Effector memory CD4-positive, alpha-beta T cell (primary cell): ENCODE measurements around the gene HSPB6.
"Not testable (repeated sequence)": the region's sequence is repeated elsewhere in the genome, so short reads cannot be mapped to it uniquely, and the experiment has no call there.

ENCODE experiments used
- DNase-seq, 3 donors: peaks; one replicate each; pipeline ENCODE4 v3.0.0-alpha.2; 2020
- H3K27ac ChIP-seq: 2 replicates; pipeline ENCODE4 v1.7.0; 2013; ENCODE audit warnings: mild to moderate bottlenecking, low read length, moderate library complexity; ENCODE audit not compliant: insufficient read depth, poor library complexity, severe bottlenecking
- H3K27me3 ChIP-seq: replicated peaks from 2 replicates; pipeline ENCODE4 v1.7.0; 2013; ENCODE audit warnings: mild to moderate bottlenecking, low read length; ENCODE audit not compliant: insufficient read depth, control insufficient read depth, poor library complexity, severe bottlenecking
- H3K36me3 ChIP-seq: 2 replicates; pipeline ENCODE4 v1.7.0; 2013; ENCODE audit warnings: mild to moderate bottlenecking, low read length, moderate library complexity; ENCODE audit not compliant: control insufficient read depth, insufficient read depth
- H3K4me1 ChIP-seq: 2 replicates; pipeline ENCODE4 v1.7.0; 2013; ENCODE audit warnings: low read length, mild to moderate bottlenecking; ENCODE audit not compliant: control insufficient read depth, insufficient read depth, poor library complexity, severe bottlenecking
- H3K4me3 ChIP-seq: 2 replicates; pipeline ENCODE4 v1.7.0; 2013; ENCODE audit warnings: low read length, low read depth, mild to moderate bottlenecking; ENCODE audit not compliant: insufficient read depth, poor library complexity, severe bottlenecking
- H3K9me3 ChIP-seq: 2 replicates; pipeline ENCODE4 v1.7.0; 2013; ENCODE audit warnings: mild to moderate bottlenecking, low read length, moderate library complexity; ENCODE audit not compliant: control insufficient read depth
- total RNA-seq, 3 donors: gene quantifications; one replicate each; lab custom pipeline; 2026; lab: John Stamatoyannopoulos, UW

HSPB6 gene
- 0 to 0.09 (median 0) reads per million in 3 donors for total RNA-seq

GRCh38 chr19:35756377-35757230 lies at the start of gene HSPB6:
TSS of gene HSPB6 (minus strand) at chr19:35757029. CDS start at chr19:35757008, 21 bp downstream.
- DNase-seq: no peak
- H3K9me3 ChIP-seq: no peaks in the 10 kb centered on the region
- H3K27me3 ChIP-seq: no peaks in the 10 kb centered on the region
- peaks cover 28% of the 10 kb centered on the region for H3K4me1 ChIP-seq
- peak within 1 kb of the TSS; percentile 37 for H3K4me3 ChIP-seq
- peaks cover 22% of the 10 kb centered on the region for H3K36me3 ChIP-seq
- H3K27ac ChIP-seq: no peak within 1 kb of the TSS

GRCh38 chr19:35806597-35806996 lies 49.8 kb upstream of the HSPB6 start:
- Histone ChIP-seq H3K4me1 (no peaks in the 10 kb centered on the region), H3K27me3 (no peaks in the 10 kb centered on the region), H3K9me3 (no peaks in the 10 kb centered on the region), H3K4me3 (no peak overlapping the region), H3K36me3 (no peaks in the 10 kb centered on the region), H3K27ac (no peak overlapping the region)
- DNase-seq: no peak

- Histone ChIP-seq H3K4me1 (no peaks in the 10 kb centered on the region), H3K4me3 (no peak overlapping the region), H3K27ac (no peak overlapping the region), H3K36me3 (no peaks in the 10 kb centered on the region), H3K27me3 (no peaks in the 10 kb centered on the region), H3K9me3 (no peaks in the 10 kb centered on the region)
- DNase-seq: no peak
Measured at GRCh38 chr19:35805526-35806102, 48.8 kb upstream of the HSPB6 start.

GRCh38 chr19:35801828-35802227 lies 45.0 kb upstream of the HSPB6 start:
- no peak overlapping the region for H3K4me3 ChIP-seq
- no peaks in the 10 kb centered on the region for H3K36me3 ChIP-seq
- peaks cover 5% of the 10 kb centered on the region for H3K27me3 ChIP-seq
- no peaks in the 10 kb centered on the region for H3K4me1 ChIP-seq
- no peak overlapping the region for H3K27ac ChIP-seq
- no peak for DNase-seq
- no peaks in the 10 kb centered on the region for H3K9me3 ChIP-seq

GRCh38 chr19:35797663-35798062 lies 40.8 kb upstream of the HSPB6 start:
- Histone ChIP-seq H3K4me1 (no peaks in the 10 kb centered on the region), H3K27me3 (peaks cover 7% of the 10 kb centered on the region), H3K4me3 (no peak overlapping the region), H3K27ac (no peak overlapping the region), H3K36me3 (no peaks in the 10 kb centered on the region), H3K9me3 (no peaks in the 10 kb centered on the region)
- no peak for DNase-seq

- no peak for DNase-seq
- H3K27ac ChIP-seq: no peak overlapping the region
- no peaks in the 10 kb centered on the region for H3K9me3 ChIP-seq
- H3K4me3 ChIP-seq: no peak overlapping the region
- no peaks in the 10 kb centered on the region for H3K36me3 ChIP-seq
- peaks cover 7% of the 10 kb centered on the region for H3K27me3 ChIP-seq
- no peaks in the 10 kb centered on the region for H3K4me1 ChIP-seq
Measured at GRCh38 chr19:35796645-35797542, 40.1 kb upstream of the HSPB6 start.

GRCh38 chr19:35795564-35795963 lies 38.7 kb upstream of the HSPB6 start:
- not testable (repeated sequence) for H3K4me3 ChIP-seq, H3K27me3 ChIP-seq, DNase-seq, H3K4me1 ChIP-seq, H3K36me3 ChIP-seq, H3K9me3 ChIP-seq, H3K27ac ChIP-seq

- Histone ChIP-seq H3K36me3 (no peaks in the 10 kb centered on the region), H3K27me3 (peaks cover 7% of the 10 kb centered on the region), H3K4me3 (no peak overlapping the region), H3K4me1 (no peaks in the 10 kb centered on the region), H3K27ac (no peak overlapping the region), H3K9me3 (no peaks in the 10 kb centered on the region)
- DNase-seq: no peak
Measured at GRCh38 chr19:35793381-35794165, 36.7 kb upstream of the HSPB6 start.

GRCh38 chr19:35792888-35793287 lies 36.1 kb upstream of the HSPB6 start:
- Histone ChIP-seq H3K27ac (no peak overlapping the region), H3K27me3 (peaks cover 7% of the 10 kb centered on the region), H3K4me1 (no peaks in the 10 kb centered on the region), H3K36me3 (no peaks in the 10 kb centered on the region), H3K4me3 (no peak overlapping the region), H3K9me3 (no peaks in the 10 kb centered on the region)
- no peak for DNase-seq
